GM12891 (cell line): Measurements from ENCODE around the gene TPD52L3. TPM values are rescaled to one million over a fixed set of nuclear protein-coding genes. Genes with fewer than 3 reads are reported as not detected.

Experiments used
- DNase-seq: peaks from one replicate; pipeline ENCODE4 v3.0.0; 2011; ENCODE audit warnings: low spot score; ENCODE audit not compliant: insufficient read length
- FAIRE-seq: peaks from 2 replicates; lab custom pipeline; 2011; peaks lifted over from hg19 to GRCh38; lab: Jason Lieb, UNC
- PAX5 ChIP-seq: IDR thresholded peaks from 2 replicates; pipeline ENCODE4 v1.6.1; 2011; ENCODE audit warnings: low read length, moderate library complexity, mild to moderate bottlenecking; ENCODE audit not compliant: insufficient read depth, severe bottlenecking
- POLR2A ChIP-seq: IDR thresholded peaks from 2 replicates; pipeline ENCODE4 v1.6.1; 2011; ENCODE audit warnings: low read depth, low read length, control low read depth
- POLR2AphosphoS5 ChIP-seq: IDR thresholded peaks from 2 replicates; pipeline ENCODE4 v1.6.1; 2011; ENCODE audit warnings: low read depth, low read length, control low read depth
- POU2F2 ChIP-seq: IDR thresholded peaks from 2 replicates; pipeline ENCODE4 v1.6.1; 2011; ENCODE audit warnings: low read depth, mild to moderate bottlenecking, control low read depth, low read length, moderate library complexity
- SPI1 ChIP-seq: IDR thresholded peaks from 2 replicates; pipeline ENCODE4 v1.6.1; 2011; ENCODE audit warnings: low read depth, low read length, control low read depth
- TAF1 ChIP-seq: IDR thresholded peaks from 2 replicates; pipeline ENCODE4 v1.6.1; 2011; ENCODE audit warnings: low read depth, low read length, control low read depth
- polyA plus RNA-seq: library from polyadenylated mRNA; unstranded; fragments of >200 nt; gene quantifications from one replicate; pipeline ENCODE4 v1.2.1, GENCODE V29; 2012; ENCODE audit warnings: low read depth, missing spikeins, inconsistent platforms; ENCODE audit not compliant: missing spikeins

Gene TPD52L3
- polyA plus RNA-seq, result not detected

DNA sequence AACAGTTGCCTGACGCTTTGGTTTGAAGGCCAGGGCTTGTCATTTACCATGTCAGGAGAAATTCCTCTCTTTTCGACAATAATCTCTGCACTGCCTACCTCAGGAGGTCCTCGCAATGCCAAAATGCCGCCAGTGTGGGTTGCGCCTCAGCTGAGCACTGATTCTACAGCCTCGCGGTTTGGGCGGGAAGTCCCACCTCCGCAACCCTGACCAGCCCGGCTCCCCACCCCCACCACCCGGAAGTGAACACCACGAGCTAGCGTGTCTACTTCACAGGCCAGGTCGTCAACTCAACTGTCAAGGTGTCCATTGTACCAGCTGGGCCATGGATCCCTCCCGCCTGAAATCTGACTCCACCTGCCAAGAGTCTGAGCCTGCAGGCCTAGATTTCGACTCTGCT is at the start of gene TPD52L3:
Gene TPD52L3, plus strand, starts transcription at position 273 of the 400 bp plus-strand sequence. CDS start 221 bp downstream, outside the sequence.
- DNase-seq, result no peak
- no peak for FAIRE-seq
- TF ChIP-seq POLR2A (no peak), TAF1 (no peak), SPI1 (no peak), PAX5 (no peak), POU2F2 (no peak), POLR2AphosphoS5 (no peak)

DNA sequence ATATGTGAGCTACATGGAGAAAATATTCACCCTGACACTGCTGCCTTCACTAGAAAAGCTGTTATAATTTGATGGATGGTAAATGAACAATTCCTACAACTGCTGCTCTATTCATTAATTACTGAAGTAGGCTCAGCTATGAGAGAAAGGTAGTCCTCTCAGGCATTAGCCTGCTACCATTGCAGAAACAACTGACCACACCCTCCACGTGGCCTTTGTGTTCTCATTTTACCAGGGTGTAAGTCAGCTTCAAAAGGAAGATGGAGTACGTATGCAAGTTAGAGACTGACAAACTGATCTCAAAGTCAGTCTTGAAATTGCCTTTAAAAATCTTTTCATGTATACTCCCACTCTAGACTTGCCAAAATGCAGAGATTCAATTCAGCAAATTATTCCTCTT is 26.3 kb upstream of the TPD52L3 start:
- no peak for TF ChIP-seq POU2F2
- no peak for TF ChIP-seq POLR2A
- TF ChIP-seq PAX5, result no peak
- no peak for TF ChIP-seq POLR2AphosphoS5
- TF ChIP-seq TAF1, result no peak
- no peak for TF ChIP-seq SPI1
- DNase-seq (no peak), FAIRE-seq (no peak)

DNA sequence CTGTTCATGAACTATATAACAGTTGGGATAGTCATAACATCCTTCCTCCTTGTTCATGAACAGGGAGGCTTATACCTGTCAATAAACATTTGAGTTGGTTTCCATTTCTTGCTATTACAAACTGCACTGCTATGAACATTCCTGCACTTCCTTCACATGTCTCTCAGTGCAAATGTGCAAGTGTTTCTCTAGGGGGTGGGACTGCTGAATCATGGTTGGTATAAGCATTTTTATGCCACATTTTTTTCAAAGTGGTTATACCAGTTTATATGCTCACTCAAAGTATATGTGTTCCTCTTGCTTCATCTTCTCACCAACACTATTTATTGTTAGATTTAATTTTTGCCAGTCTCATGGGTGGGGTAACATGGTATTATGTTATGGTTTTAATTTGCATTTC is 25.8 kb upstream of the TPD52L3 start:
- no peak for TF ChIP-seq POU2F2
- TF ChIP-seq POLR2A, result no peak
- TF ChIP-seq PAX5, result no peak
- DNase-seq (no peak), FAIRE-seq (no peak)

DNA sequence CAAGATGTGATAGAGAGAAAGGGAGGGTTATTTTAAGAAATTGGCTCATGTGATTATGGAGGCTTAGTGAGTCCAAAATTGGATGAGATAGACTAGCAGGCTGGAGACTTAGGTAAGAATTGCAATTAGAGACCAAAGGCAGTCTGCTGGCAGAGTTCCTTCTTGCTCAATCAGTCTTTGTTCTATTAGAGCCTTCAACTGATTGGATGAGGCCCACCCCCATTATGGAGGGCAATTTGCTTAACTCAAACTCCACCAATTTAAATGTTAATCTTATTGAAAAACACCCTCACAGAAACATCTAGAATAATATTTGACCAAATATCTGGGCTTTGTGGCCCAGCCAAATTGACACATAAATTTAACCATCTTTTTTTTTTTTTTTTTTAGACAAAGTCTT is 23.9 kb upstream of the TPD52L3 start:
- DNase-seq (no peak), FAIRE-seq (no peak)
- TF ChIP-seq TAF1 (no peak), SPI1 (no peak), POLR2A (no peak), PAX5 (no peak), POU2F2 (no peak), POLR2AphosphoS5 (no peak)

DNA sequence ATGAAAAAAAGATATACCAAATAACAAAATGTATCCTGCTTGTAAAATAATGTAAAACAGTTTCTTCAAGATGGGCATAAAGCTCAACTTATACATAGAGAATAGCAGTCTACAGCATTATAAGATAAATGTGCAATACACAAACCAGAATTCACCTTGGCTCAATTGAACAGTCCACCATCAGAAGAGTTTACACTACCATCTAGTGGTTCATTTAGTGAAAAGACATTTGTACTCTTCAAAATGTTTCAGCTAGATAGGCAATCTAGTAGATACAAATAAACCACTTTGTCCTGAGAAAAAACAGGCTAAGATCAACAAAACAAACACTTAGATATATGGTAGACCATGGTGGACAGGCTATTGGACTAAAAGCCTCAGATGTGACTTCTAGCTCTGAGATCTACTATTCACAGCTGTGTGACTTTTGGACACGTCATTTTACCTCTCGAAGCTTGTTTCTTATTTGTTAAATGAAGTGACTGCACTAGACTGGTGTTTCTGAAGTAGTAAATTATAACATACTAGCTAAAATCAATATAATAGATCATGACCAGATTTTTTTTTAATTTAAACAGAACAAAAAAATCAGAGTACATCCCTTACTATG is 22.1 kb upstream of the TPD52L3 start:
- no peak for DNase-seq
- TF ChIP-seq POLR2A, result no peak
- FAIRE-seq, result peak; percentile 78

DNA sequence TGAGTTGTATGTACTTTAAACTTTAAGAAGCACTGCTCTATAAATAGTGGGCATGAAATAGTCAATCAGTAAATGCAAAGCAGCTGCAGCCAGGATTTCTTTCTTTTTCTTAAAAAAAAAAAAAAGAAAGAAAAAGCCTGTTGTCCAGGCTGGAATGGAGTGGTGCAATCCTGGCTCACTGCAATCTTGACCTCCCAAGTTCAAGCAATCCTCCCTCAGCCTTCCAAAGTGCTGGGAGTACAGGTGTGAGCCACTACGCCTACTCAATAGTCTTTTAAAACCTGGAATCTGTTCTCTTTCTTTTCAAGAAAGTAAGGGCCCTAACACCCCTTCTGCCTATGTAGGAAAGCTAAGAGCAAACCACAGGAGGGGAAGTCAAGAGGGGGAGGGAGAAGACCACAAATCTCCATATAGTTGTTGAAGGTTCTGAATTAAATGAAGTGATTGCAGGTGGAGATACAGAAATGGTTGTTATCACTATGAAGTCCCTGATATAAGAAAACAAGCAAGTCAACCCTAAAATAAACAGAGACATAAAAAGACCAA is 20.6 kb upstream of the TPD52L3 start:
- FAIRE-seq (peak; percentile 23), DNase-seq (no peak)
- no peak for TF ChIP-seq PAX5
- TF ChIP-seq POLR2AphosphoS5, result no peak
- peak; percentile 35; the same call in 1 of the 2 replicates for TF ChIP-seq SPI1
- TF ChIP-seq POLR2A, result no peak

DNA sequence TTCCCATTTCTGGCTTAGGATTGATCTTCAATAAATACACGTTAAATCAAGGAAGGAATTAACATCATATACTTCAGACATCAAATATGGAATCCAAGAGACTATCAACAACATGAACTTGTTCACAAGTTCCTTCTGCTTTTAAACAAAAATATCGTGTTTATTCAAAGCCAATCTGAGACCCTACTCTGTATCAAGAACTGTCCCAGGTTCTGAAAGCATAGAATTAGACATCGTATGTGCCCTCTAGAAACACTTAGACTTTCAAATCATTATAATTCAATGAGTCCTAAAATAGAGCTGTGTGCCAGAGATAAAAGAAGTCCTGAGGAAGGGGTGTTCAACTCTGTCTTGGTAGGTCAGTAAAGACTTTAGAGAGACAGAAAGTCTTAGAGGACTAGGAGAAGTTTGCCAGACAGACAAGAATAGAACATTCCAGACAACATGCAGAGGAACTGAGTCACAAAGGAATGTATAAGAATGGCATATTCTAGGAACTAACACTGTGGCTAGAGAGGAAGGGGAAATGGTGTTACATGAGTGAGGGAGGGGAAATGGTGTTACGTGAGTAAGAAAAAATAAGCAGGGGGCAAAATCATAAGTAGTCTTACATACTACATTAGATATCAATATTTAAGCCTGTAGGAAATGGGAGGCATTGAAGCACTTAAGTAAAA is 2.9 kb downstream of the TPD52L3 start:
- no peak for FAIRE-seq
- no peak for DNase-seq
- no peak for TF ChIP-seq POLR2A
- TF ChIP-seq TAF1, result no peak
- TF ChIP-seq POU2F2, result no peak

DNA sequence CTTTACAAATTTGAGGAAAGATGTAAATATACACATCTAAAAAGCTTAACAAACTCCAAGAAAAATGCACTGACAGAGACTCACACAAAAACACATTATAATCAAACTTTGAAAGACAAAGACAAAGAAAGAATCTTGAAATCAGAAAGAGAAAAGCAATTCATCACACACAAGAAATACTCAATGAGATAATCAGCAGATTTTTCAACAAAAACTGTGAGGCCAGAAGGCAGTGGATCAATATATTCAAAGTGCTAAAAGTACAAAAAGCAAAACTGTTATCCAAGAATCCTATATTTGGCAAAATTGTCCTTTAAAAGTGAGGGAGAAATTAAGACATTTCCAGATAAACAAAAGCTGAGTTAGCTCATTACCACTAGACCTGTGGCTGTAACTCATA is 6.1 kb downstream of the TPD52L3 start:
- no peak for FAIRE-seq
- TF ChIP-seq PAX5 (no peak), TAF1 (no peak), POLR2A (no peak), POLR2AphosphoS5 (no peak), POU2F2 (no peak), SPI1 (no peak)
- no peak for DNase-seq

DNA sequence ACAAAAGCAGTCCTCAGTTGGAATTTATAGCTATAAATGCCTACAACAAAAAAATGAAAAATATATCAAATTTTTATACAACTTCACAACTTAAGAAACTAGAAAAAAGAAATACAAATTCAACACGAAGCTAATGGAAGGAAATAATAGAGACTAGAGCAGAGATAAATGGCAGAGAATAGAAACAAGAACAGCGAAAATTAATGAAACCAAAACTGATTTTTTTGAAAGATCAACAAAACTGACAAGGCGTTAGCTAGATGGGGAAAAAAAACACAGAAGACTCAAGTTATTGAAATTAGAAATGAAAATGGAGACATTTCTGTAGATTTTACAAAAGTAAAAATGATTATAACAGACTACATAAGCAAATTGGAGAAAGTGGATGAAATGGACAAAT is 20.6 kb downstream of the TPD52L3 start:
- TF ChIP-seq POU2F2, result no peak
- no peak for TF ChIP-seq POLR2A
- TF ChIP-seq SPI1, result no peak
- no peak for TF ChIP-seq POLR2AphosphoS5
- no peak for TF ChIP-seq TAF1
- no peak for TF ChIP-seq PAX5
- no peak for FAIRE-seq
- no peak for DNase-seq

DNA sequence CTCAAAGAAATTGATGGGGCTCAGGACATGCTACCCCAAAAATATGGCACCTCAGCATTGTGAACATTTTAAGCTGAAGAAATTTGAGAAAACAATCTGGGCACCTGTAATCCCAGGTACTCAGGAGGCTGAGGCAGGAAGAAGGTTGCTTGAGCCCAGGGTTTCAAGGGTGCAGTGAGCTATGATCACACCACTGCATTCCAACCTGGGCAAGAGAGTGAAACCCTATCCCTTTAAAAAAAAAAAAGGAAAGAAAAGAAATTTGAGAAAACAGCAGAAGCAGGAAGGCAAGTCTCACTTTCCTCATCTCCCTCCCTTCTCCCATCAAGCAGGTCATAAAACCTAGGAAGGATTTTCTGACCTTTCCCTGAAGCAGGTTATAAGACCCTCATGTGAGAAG is 23.6 kb downstream of the TPD52L3 start:
- FAIRE-seq, result no peak
- TF ChIP-seq POLR2AphosphoS5 (no peak), PAX5 (no peak), SPI1 (no peak), TAF1 (no peak), POU2F2 (no peak), POLR2A (no peak)

More for the DNA sequence above, 23.6 kb downstream of the TPD52L3 start:
- no peak for DNase-seq
